NCI-H2196 (cell line): ENCODE measurements around the gene HOXD3.

Source experiments
- DNase-seq: peaks from one replicate; lab custom pipeline; 2025; ENCODE audit not compliant: unreplicated experiment; lab: John Stamatoyannopoulos, UW

HOXD3 gene

GRCh38 chr2:176202491-176202890 is 45.4 kb downstream of the HOXD3 start:
- DNase-seq, result no peak

- no peak for DNase-seq
These were observed 48.0 kb downstream of the HOXD3 start for GRCh38 chr2:176205126-176205525.

- DNase-seq, result no peak
These were observed 49.0 kb downstream of the HOXD3 start for GRCh38 chr2:176206136-176206535.

GRCh38 chr2:176206682-176207081 is 49.6 kb downstream of the HOXD3 start:
- DNase-seq, result no peak

GRCh38 chr2:176211110-176211509 is 54.0 kb downstream of the HOXD3 start:
- no peak for DNase-seq

GRCh38 chr2:176212276-176212675 is 55.2 kb downstream of the HOXD3 start:
- no peak for DNase-seq

- DNase-seq, result no peak
These were observed 56.3 kb downstream of the HOXD3 start for GRCh38 chr2:176213406-176213805.
